Measurements from ENCODE around the gene GPC6.

DNA sequence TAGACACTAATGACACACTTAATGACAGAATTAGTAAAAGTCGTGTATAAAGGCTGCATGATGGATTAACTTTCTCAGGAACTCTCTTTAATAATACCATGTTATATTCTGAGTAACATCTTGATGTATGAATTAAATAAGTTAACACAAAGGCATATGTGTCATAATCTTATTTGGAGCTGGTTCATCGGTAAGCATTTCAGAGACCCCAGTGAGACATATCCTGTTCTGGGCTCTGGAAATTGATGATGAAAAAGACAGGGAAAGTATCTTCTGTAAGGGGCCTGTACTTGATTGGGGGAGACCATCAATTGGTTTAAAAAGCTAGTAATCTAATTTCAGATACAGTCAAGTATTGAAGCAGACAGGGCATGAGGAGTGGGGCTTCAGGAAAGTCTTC lies 547.9 kb downstream of the GPC6 start:
- TF ChIP-seq CTCF (IDR thresholded peaks at IDR 0.05) (no peak), POLR2AphosphoS5 (IDR thresholded peaks at IDR 0.05) (no peak), POLR2A (IDR thresholded peaks at IDR 0.05) (no peak)

Data from suprapubic skin (tissue), 4 donors.